Activated effector memory CD4-positive, alpha-beta T cell treated with Interleukin-2 at 50 U/mL for 16 hours (primary cell): Measurements from ENCODE around the gene TPK1.
"Not testable (repeated sequence)": the region's sequence is repeated elsewhere in the genome, so short reads cannot be mapped to it uniquely, and the experiment has no call there.

Experiments
- DNase-seq: peaks from one replicate; pipeline ENCODE4 v3.0.0-alpha.2; 2020

TPK1 gene

GRCh38 chr7:144606261-144606660 is 229.6 kb downstream of the TPK1 start:
- DNase-seq: no peak

- no peak for DNase-seq
Observed at GRCh38 chr7:144596953-144597352, 238.9 kb downstream of the TPK1 start.

- no peak for DNase-seq
Observed at GRCh38 chr7:144594580-144594979, 241.3 kb downstream of the TPK1 start.

- no peak for DNase-seq
Observed at GRCh38 chr7:144588559-144589051, 247.2 kb downstream of the TPK1 start.

GRCh38 chr7:144587701-144588100 is 248.2 kb downstream of the TPK1 start:
- DNase-seq: no peak

GRCh38 chr7:144584726-144585125 is 251.1 kb downstream of the TPK1 start:
- DNase-seq: no peak

- no peak for DNase-seq
Observed at GRCh38 chr7:144579687-144580086, 256.2 kb downstream of the TPK1 start.

GRCh38 chr7:144575456-144575855 is 260.4 kb downstream of the TPK1 start:
- DNase-seq: no peak

- not testable (repeated sequence) for DNase-seq
Observed at GRCh38 chr7:144574753-144575152, 261.1 kb downstream of the TPK1 start.

GRCh38 chr7:144568233-144568632 is 267.6 kb downstream of the TPK1 start:
- no peak for DNase-seq

GRCh38 chr7:144565586-144565985 is 270.3 kb downstream of the TPK1 start:
- DNase-seq: no peak

- DNase-seq: no peak
Observed at GRCh38 chr7:144549861-144550260, 286.0 kb downstream of the TPK1 start.

GRCh38 chr7:144548556-144548955 is 287.3 kb downstream of the TPK1 start:
- DNase-seq: no peak

- no peak for DNase-seq
Observed at GRCh38 chr7:144547888-144548287, 288.0 kb downstream of the TPK1 start.

GRCh38 chr7:144546782-144547181 is 289.1 kb downstream of the TPK1 start:
- no peak for DNase-seq

- DNase-seq: no peak
Observed at GRCh38 chr7:144545330-144545729, 290.5 kb downstream of the TPK1 start.

- no peak for DNase-seq
Observed at GRCh38 chr7:144534655-144535395, 301.0 kb downstream of the TPK1 start.

- no peak for DNase-seq
Observed at GRCh38 chr7:144534196-144534595, 301.7 kb downstream of the TPK1 start.

GRCh38 chr7:144531181-144531580 is 304.7 kb downstream of the TPK1 start:
- no peak for DNase-seq

- no peak for DNase-seq
Observed at GRCh38 chr7:144529269-144529926, 306.5 kb downstream of the TPK1 start.

GRCh38 chr7:144528536-144529045 is 307.3 kb downstream of the TPK1 start:
- DNase-seq: no peak

- no peak for DNase-seq
Observed at GRCh38 chr7:144527051-144527471, 308.8 kb downstream of the TPK1 start.

GRCh38 chr7:144525956-144526355 is 309.9 kb downstream of the TPK1 start:
- no peak for DNase-seq

GRCh38 chr7:144524271-144524670 is 311.6 kb downstream of the TPK1 start:
- DNase-seq: no peak
